Measurements from ENCODE around the gene MIEN1.
"Not testable (repeated sequence)": the region's sequence is repeated elsewhere in the genome, so short reads cannot be mapped to it uniquely, and the experiment has no call there.

MIEN1 gene

GRCh38 chr17:39765766-39766165 lies 35.4 kb upstream of the MIEN1 start:
- H3K36me3 ChIP-seq (ENCODE audit: control insufficient read depth in 2 of 2, insufficient read depth in 2 of 2, low read length in 2 of 2): peaks cover 0 to 10% of the 10 kb centered on the region in 2 donors
- no peaks in the 10 kb centered on the region for H3K27me3 ChIP-seq (ENCODE audit: control insufficient read depth in 2 of 2, insufficient read depth in 2 of 2, low read length in 2 of 2)
- no peak overlapping the region for H3K27ac ChIP-seq (ENCODE audit: low read depth in 2 of 2, low read length in 2 of 2)
- H3K9me3 ChIP-seq (ENCODE audit: control insufficient read depth in 2 of 2, low read length in 2 of 2): no peaks in the 10 kb centered on the region
- peaks cover 0 to 7% of the 10 kb centered on the region in 2 donors for H3K4me1 ChIP-seq (ENCODE audit: control insufficient read depth in 2 of 2, insufficient read depth in 2 of 2, low read length in 2 of 2)
- no peak overlapping the region for H3K4me3 ChIP-seq (ENCODE audit: low read length in 2 of 2)
- no peak overlapping the region for H3K9ac ChIP-seq (ENCODE audit: low read depth in 1 of 2, low read length in 2 of 2)

GRCh38 chr17:39765175-39765574 lies 34.8 kb upstream of the MIEN1 start:
- peaks cover 0 to 10% of the 10 kb centered on the region in 2 donors for H3K36me3 ChIP-seq (ENCODE audit: control insufficient read depth in 2 of 2, insufficient read depth in 2 of 2, low read length in 2 of 2)
- no peaks in the 10 kb centered on the region for H3K9me3 ChIP-seq (ENCODE audit: control insufficient read depth in 2 of 2, low read length in 2 of 2)
- H3K27ac ChIP-seq (ENCODE audit: low read depth in 2 of 2, low read length in 2 of 2): no peak overlapping the region
- H3K4me3 ChIP-seq (ENCODE audit: low read length in 2 of 2): no peak overlapping the region
- H3K4me1 ChIP-seq (ENCODE audit: control insufficient read depth in 2 of 2, insufficient read depth in 2 of 2, low read length in 2 of 2): peaks cover 0 to 7% of the 10 kb centered on the region in 2 donors
- H3K9ac ChIP-seq (ENCODE audit: low read depth in 1 of 2, low read length in 2 of 2): no peak overlapping the region
- no peaks in the 10 kb centered on the region for H3K27me3 ChIP-seq (ENCODE audit: control insufficient read depth in 2 of 2, insufficient read depth in 2 of 2, low read length in 2 of 2)

GRCh38 chr17:39764171-39764570 lies 33.8 kb upstream of the MIEN1 start:
- peaks cover 0 to 10% of the 10 kb centered on the region in 2 donors for H3K36me3 ChIP-seq (ENCODE audit: control insufficient read depth in 2 of 2, insufficient read depth in 2 of 2, low read length in 2 of 2)
- not testable (repeated sequence) for H3K9ac ChIP-seq (ENCODE audit: low read depth in 1 of 2, low read length in 2 of 2); H3K27ac ChIP-seq (ENCODE audit: low read depth in 2 of 2, low read length in 2 of 2); H3K4me1 ChIP-seq (ENCODE audit: control insufficient read depth in 2 of 2, insufficient read depth in 2 of 2, low read length in 2 of 2); H3K4me3 ChIP-seq (ENCODE audit: low read length in 2 of 2); H3K9me3 ChIP-seq (ENCODE audit: control insufficient read depth in 2 of 2, low read length in 2 of 2); H3K27me3 ChIP-seq (ENCODE audit: control insufficient read depth in 2 of 2, insufficient read depth in 2 of 2, low read length in 2 of 2)

GRCh38 chr17:39763051-39763820 lies 32.9 kb upstream of the MIEN1 start:
- Histone ChIP-seq H3K9ac (ENCODE audit: low read depth in 1 of 2, low read length in 2 of 2) (no peak overlapping the region), H3K36me3 (ENCODE audit: control insufficient read depth in 2 of 2, insufficient read depth in 2 of 2, low read length in 2 of 2) (peaks cover 0 to 10% of the 10 kb centered on the region in 2 donors), H3K27me3 (ENCODE audit: control insufficient read depth in 2 of 2, insufficient read depth in 2 of 2, low read length in 2 of 2) (no peaks in the 10 kb centered on the region), H3K4me1 (ENCODE audit: control insufficient read depth in 2 of 2, insufficient read depth in 2 of 2, low read length in 2 of 2) (peaks cover 0 to 4% of the 10 kb centered on the region in 2 donors), H3K9me3 (ENCODE audit: control insufficient read depth in 2 of 2, low read length in 2 of 2) (no peaks in the 10 kb centered on the region), H3K4me3 (ENCODE audit: low read length in 2 of 2) (no peak overlapping the region), H3K27ac (ENCODE audit: low read depth in 2 of 2, low read length in 2 of 2) (no peak overlapping the region)

DNA sequence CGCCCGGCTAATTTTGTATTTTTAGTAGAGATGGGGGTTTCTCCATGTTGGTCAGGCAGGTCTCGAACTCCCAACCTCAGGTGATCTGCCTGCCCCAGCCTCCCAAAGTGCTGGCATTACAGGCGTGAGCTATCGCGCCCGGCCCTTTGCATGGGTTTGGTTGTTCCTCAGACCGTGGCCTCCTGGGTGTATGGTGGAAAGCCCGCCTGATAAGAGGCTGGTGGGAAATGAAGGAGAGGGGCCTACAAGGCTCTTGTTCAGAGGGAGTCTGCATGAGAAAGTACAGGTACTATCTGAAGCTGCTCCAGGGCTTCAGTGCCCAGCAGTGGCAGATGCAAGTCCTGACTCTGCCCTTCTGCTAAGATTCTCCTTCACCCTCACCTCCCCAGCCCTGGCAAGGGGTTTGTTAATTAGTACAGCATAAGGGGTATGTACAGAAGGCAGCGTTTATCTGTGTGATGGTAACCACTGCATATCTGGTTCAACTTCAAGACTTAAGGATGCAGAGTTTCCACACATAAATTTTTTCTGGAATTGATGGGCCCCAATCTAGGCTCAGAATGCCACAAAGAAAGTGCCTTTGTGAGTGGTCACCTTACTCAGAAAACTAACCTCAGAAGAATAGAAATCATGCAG lies 31.6 kb upstream of the MIEN1 start:
- Histone ChIP-seq H3K9me3 (ENCODE audit: control insufficient read depth in 2 of 2, low read length in 2 of 2) (no peaks in the 10 kb centered on the region), H3K27me3 (ENCODE audit: control insufficient read depth in 2 of 2, insufficient read depth in 2 of 2, low read length in 2 of 2) (no peaks in the 10 kb centered on the region), H3K4me3 (ENCODE audit: low read length in 2 of 2) (no peak overlapping the region), H3K27ac (ENCODE audit: low read depth in 2 of 2, low read length in 2 of 2) (no peak overlapping the region), H3K9ac (ENCODE audit: low read depth in 1 of 2, low read length in 2 of 2) (no peak overlapping the region), H3K4me1 (ENCODE audit: control insufficient read depth in 2 of 2, insufficient read depth in 2 of 2, low read length in 2 of 2) (peaks cover 4% of the 10 kb centered on the region in 2 donors), H3K36me3 (ENCODE audit: control insufficient read depth in 2 of 2, insufficient read depth in 2 of 2, low read length in 2 of 2) (peaks cover 0 to 10% of the 10 kb centered on the region in 2 donors)

- no peak overlapping the region for H3K27ac ChIP-seq (ENCODE audit: low read depth in 2 of 2, low read length in 2 of 2)
- H3K9ac ChIP-seq (ENCODE audit: low read depth in 1 of 2, low read length in 2 of 2): no peak overlapping the region
- no peak overlapping the region for H3K4me3 ChIP-seq (ENCODE audit: low read length in 2 of 2)
- H3K27me3 ChIP-seq (ENCODE audit: control insufficient read depth in 2 of 2, insufficient read depth in 2 of 2, low read length in 2 of 2): no peaks in the 10 kb centered on the region
- H3K9me3 ChIP-seq (ENCODE audit: control insufficient read depth in 2 of 2, low read length in 2 of 2): no peaks in the 10 kb centered on the region
- H3K36me3 ChIP-seq (ENCODE audit: control insufficient read depth in 2 of 2, insufficient read depth in 2 of 2, low read length in 2 of 2): peaks cover 0 to 3% of the 10 kb centered on the region in 2 donors
- peaks cover 3 to 11% of the 10 kb centered on the region in 2 donors for H3K4me1 ChIP-seq (ENCODE audit: control insufficient read depth in 2 of 2, insufficient read depth in 2 of 2, low read length in 2 of 2)
Observed at GRCh38 chr17:39759204-39759603, 28.9 kb upstream of the MIEN1 start.

- H3K36me3 ChIP-seq (ENCODE audit: control insufficient read depth in 2 of 2, insufficient read depth in 2 of 2, low read length in 2 of 2): peaks cover 0 to 3% of the 10 kb centered on the region in 2 donors
Observed at GRCh38 chr17:39757931-39758873, 27.9 kb upstream of the MIEN1 start.

GRCh38 chr17:39757176-39757662 lies 26.9 kb upstream of the MIEN1 start:
- no peak overlapping the region for H3K9ac ChIP-seq (ENCODE audit: low read depth in 1 of 2, low read length in 2 of 2)
- H3K4me1 ChIP-seq (ENCODE audit: control insufficient read depth in 2 of 2, insufficient read depth in 2 of 2, low read length in 2 of 2): peaks cover 11 to 18% of the 10 kb centered on the region in 2 donors
- peaks cover 0 to 3% of the 10 kb centered on the region in 2 donors for H3K36me3 ChIP-seq (ENCODE audit: control insufficient read depth in 2 of 2, insufficient read depth in 2 of 2, low read length in 2 of 2)
- H3K9me3 ChIP-seq (ENCODE audit: control insufficient read depth in 2 of 2, low read length in 2 of 2): no peaks in the 10 kb centered on the region
- H3K4me3 ChIP-seq (ENCODE audit: low read length in 2 of 2): no peak overlapping the region
- peak overlapping the region in 1 of 2 donors; percentile 96 for H3K27ac ChIP-seq (ENCODE audit: low read depth in 2 of 2, low read length in 2 of 2)
- no peaks in the 10 kb centered on the region for H3K27me3 ChIP-seq (ENCODE audit: control insufficient read depth in 2 of 2, insufficient read depth in 2 of 2, low read length in 2 of 2)

More at GRCh38 chr17:39757931-39758873, 27.9 kb upstream of the MIEN1 start:
- H3K27me3 ChIP-seq (ENCODE audit: control insufficient read depth in 2 of 2, insufficient read depth in 2 of 2, low read length in 2 of 2): no peaks in the 10 kb centered on the region
- no peak overlapping the region for H3K9ac ChIP-seq (ENCODE audit: low read depth in 1 of 2, low read length in 2 of 2)
- H3K4me3 ChIP-seq (ENCODE audit: low read length in 2 of 2): no peak overlapping the region
- no peaks in the 10 kb centered on the region for H3K9me3 ChIP-seq (ENCODE audit: control insufficient read depth in 2 of 2, low read length in 2 of 2)
- peaks cover 7 to 16% of the 10 kb centered on the region in 2 donors for H3K4me1 ChIP-seq (ENCODE audit: control insufficient read depth in 2 of 2, insufficient read depth in 2 of 2, low read length in 2 of 2)
- peak overlapping the region in 1 of 2 donors; percentile 56 for H3K27ac ChIP-seq (ENCODE audit: low read depth in 2 of 2, low read length in 2 of 2)

- no peak overlapping the region for H3K9ac ChIP-seq (ENCODE audit: low read depth in 1 of 2, low read length in 2 of 2)
- peaks cover 11 to 18% of the 10 kb centered on the region in 2 donors for H3K4me1 ChIP-seq (ENCODE audit: control insufficient read depth in 2 of 2, insufficient read depth in 2 of 2, low read length in 2 of 2)
- no peaks in the 10 kb centered on the region for H3K27me3 ChIP-seq (ENCODE audit: control insufficient read depth in 2 of 2, insufficient read depth in 2 of 2, low read length in 2 of 2)
- H3K4me3 ChIP-seq (ENCODE audit: low read length in 2 of 2): no peak overlapping the region
- peak overlapping the region in 1 of 2 donors; percentile 96 for H3K27ac ChIP-seq (ENCODE audit: low read depth in 2 of 2, low read length in 2 of 2)
- no peaks in the 10 kb centered on the region for H3K36me3 ChIP-seq (ENCODE audit: control insufficient read depth in 2 of 2, insufficient read depth in 2 of 2, low read length in 2 of 2)
- H3K9me3 ChIP-seq (ENCODE audit: control insufficient read depth in 2 of 2, low read length in 2 of 2): no peaks in the 10 kb centered on the region
Observed at GRCh38 chr17:39756380-39757079, 26.2 kb upstream of the MIEN1 start.

Measured in mucosa of rectum (tissue), 2 donors.